ENCODE measurements around the gene DGAT2. TPM values are rescaled to one million over a fixed set of nuclear protein-coding genes. Genes with fewer than 3 reads are reported as not detected.

The DGAT2 gene
- total RNA-seq, 4 donors from 2014 or later: 22.9 to 194 (median 52.8) TPM

DNA sequence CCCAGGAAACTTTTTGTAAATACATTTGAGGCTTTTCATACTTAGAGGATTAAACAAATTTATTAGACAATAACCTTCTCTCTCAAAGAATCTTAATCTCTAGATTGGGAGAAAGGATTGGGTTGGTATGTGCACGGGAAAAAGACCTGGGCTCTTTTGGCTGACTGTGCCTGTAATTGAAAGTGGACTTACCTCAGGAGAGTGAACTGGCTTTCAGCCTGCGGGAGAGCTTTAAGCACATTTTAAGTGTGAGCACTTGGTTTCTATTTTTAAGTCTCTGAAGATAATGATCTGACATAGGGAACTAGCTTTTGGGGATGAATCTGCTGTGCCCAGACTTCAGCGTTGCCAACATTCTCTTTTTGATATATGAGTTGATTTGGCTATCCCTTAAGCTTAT is 82.2 kb downstream of the DGAT2 start:
- Histone ChIP-seq H3K4me3 (no peak overlapping the region), H3K36me3 (peaks cover 0 to 23% (median 0%) of the 10 kb centered on the region in 3 donors), H3K4me1 (peaks cover 0 to 19% (median 6%) of the 10 kb centered on the region in 4 donors), H3K9me3 (no peaks in the 10 kb centered on the region), H3K27me3 (no peaks in the 10 kb centered on the region), H3K27ac (peak overlapping the region in 2 of 4 donors; percentile 60 to 73)
- no peak for DNase-seq (ENCODE audit: low spot score in 2 of 2)
- WGBS, 2 donors: 37 to 51% methylated on average over 3 of the region's 3 CpGs
- no peak for TF ChIP-seq EP300 (IDR thresholded peaks at IDR 0.05)
- TF ChIP-seq, protein P1, sequence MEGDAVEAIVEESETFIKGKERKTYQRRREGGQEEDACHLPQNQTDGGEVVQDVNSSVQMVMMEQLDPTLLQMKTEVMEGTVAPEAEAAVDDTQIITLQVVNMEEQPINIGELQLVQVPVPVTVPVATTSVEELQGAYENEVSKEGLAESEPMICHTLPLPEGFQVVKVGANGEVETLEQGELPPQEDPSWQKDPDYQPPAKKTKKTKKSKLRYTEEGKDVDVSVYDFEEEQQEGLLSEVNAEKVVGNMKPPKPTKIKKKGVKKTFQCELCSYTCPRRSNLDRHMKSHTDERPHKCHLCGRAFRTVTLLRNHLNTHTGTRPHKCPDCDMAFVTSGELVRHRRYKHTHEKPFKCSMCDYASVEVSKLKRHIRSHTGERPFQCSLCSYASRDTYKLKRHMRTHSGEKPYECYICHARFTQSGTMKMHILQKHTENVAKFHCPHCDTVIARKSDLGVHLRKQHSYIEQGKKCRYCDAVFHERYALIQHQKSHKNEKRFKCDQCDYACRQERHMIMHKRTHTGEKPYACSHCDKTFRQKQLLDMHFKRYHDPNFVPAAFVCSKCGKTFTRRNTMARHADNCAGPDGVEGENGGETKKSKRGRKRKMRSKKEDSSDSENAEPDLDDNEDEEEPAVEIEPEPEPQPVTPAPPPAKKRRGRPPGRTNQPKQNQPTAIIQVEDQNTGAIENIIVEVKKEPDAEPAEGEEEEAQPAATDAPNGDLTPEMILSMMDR (IDR thresholded peaks at IDR 0.05): no peak

Small RNA genes within 50 kb of the gene (small RNA-seq; reads per million reads assigned to genes)
- gene RF00019: not detected
- gene RN7SL786P: not detected

Other genes starting within 250 kb of the DGAT2 start
- 100 to 1,000 TPM in 2 of 4 donors, 10 to 100 TPM in 2; 92.2 to 122 (median 101) TPM for gene GDPD5, start 242.8 kb upstream of the DGAT2 start, total RNA-seq
- 100 to 1,000 TPM; 151 to 358 (median 184) TPM for gene SERPINH1, start 206.5 kb upstream of the DGAT2 start, total RNA-seq
- 10 to 100 TPM; 10.4 to 16.3 (median 11.7) TPM for gene MAP6, start 99.7 kb upstream of the DGAT2 start, total RNA-seq
- not detected for gene MOGAT2, start 50.9 kb upstream of the DGAT2 start, total RNA-seq
- 10 to 100 TPM; 27.3 to 38.7 (median 33.6) TPM for gene UVRAG, start 46.4 kb downstream of the DGAT2 start, total RNA-seq